Large intestine (tissue), 3 donors: ENCODE measurements around the gene N4BP3. TPM values are rescaled to one million over a fixed set of nuclear protein-coding genes. Genes with fewer than 3 reads are reported as not detected.

Experiments used
- DNase-seq, 2 donors: peaks; one replicate each; pipeline versions ENCODE4 v3.0.0 to v3.0.0-alpha.2; 2013
- H3K27ac ChIP-seq: one replicate; pipeline ENCODE4 v1.5.1; 2013; ENCODE audit warnings: low read length
- H3K27me3 ChIP-seq: 2 replicates; pipeline ENCODE4 v1.6.1; 2013; ENCODE audit warnings: low read length; ENCODE audit not compliant: control insufficient read depth, insufficient read depth
- H3K36me3 ChIP-seq: 2 replicates; pipeline ENCODE4 v1.6.1; 2013; ENCODE audit warnings: low read length; ENCODE audit not compliant: control insufficient read depth, insufficient read depth
- H3K4me1 ChIP-seq: one replicate; pipeline ENCODE4 v1.6.1; 2013; ENCODE audit warnings: low read length; ENCODE audit not compliant: control insufficient read depth, insufficient read depth
- H3K4me3 ChIP-seq: one replicate; pipeline ENCODE4 v1.5.1; 2013; ENCODE audit warnings: low read length
- H3K9me3 ChIP-seq: one replicate; pipeline ENCODE4 v1.6.1; 2013; ENCODE audit warnings: mild to moderate bottlenecking, low read depth, low read length, moderate library complexity; ENCODE audit not compliant: control insufficient read depth
- WGBS: methylation state at CpG from one replicate; pipeline ENCODE4 v1.1.5; 2013; ENCODE audit warnings: low lambda C conversion rate; ENCODE audit not compliant: insufficient coverage; 5-methylcytosine and 5-hydroxymethylcytosine counted together
- polyA plus RNA-seq: library from polyadenylated mRNA; unstranded; fragments of 120-200 nt; gene quantifications from one replicate; pipeline ENCODE4 v1.2.1, GENCODE V29; 2013

N4BP3 gene
- polyA plus RNA-seq, 1 donor: 2.0 TPM

- Histone ChIP-seq H3K27ac (peak within 1 kb of the TSS; percentile 84), H3K9me3 (no peaks in the 10 kb centered on the region), H3K4me3 (peak within 1 kb of the TSS; percentile 78), H3K4me1 (peaks cover 4% of the 10 kb centered on the region), H3K27me3 (no peaks in the 10 kb centered on the region), H3K36me3 (peaks cover 6% of the 10 kb centered on the region)
- no CpG with 5 or more reads among the region's 102 CpGs for WGBS
- peak; percentile 76 to 91 for DNase-seq
Measured at GRCh38 chr5:178130576-178131445, 17.5 kb downstream of the N4BP3 start, which contains the start of gene RMND5B. RMND5B (plus strand) TSS chr5:178131014; CDS start chr5:178138120, 7,106 bp downstream.

- Histone ChIP-seq H3K27ac (peak overlapping the region; percentile 54), H3K27me3 (no peaks in the 10 kb centered on the region), H3K4me1 (peaks cover 4% of the 10 kb centered on the region), H3K9me3 (no peaks in the 10 kb centered on the region), H3K4me3 (peak overlapping the region; percentile 78), H3K36me3 (peaks cover 12% of the 10 kb centered on the region)
- DNase-seq: no peak
- 23% methylated on average over 5 of the region's 10 CpGs for WGBS
Measured at GRCh38 chr5:178131446-178131996, 18.2 kb downstream of the N4BP3 start.

GRCh38 chr5:178136990-178137389 lies 23.7 kb downstream of the N4BP3 start:
- DNase-seq: no peak
- Histone ChIP-seq H3K9me3 (no peaks in the 10 kb centered on the region), H3K36me3 (peaks cover 22% of the 10 kb centered on the region), H3K27ac (no peak overlapping the region), H3K4me1 (no peaks in the 10 kb centered on the region), H3K4me3 (no peak overlapping the region), H3K27me3 (no peaks in the 10 kb centered on the region)
- no CpG with 5 or more reads among the region's 10 CpGs for WGBS

GRCh38 chr5:178137991-178138390 lies 24.7 kb downstream of the N4BP3 start:
- H3K36me3 ChIP-seq: peaks cover 31% of the 10 kb centered on the region
- WGBS: no CpG with 5 or more reads among the region's 12 CpGs
- no peak for DNase-seq

GRCh38 chr5:178141550-178141949 lies 28.2 kb downstream of the N4BP3 start:
- H3K27ac ChIP-seq: no peak overlapping the region
- DNase-seq: no peak
- WGBS: no CpG with 5 or more reads among the region's 4 CpGs
- no peaks in the 10 kb centered on the region for H3K9me3 ChIP-seq
- no peak overlapping the region for H3K4me3 ChIP-seq
- H3K4me1 ChIP-seq: no peaks in the 10 kb centered on the region
- no peaks in the 10 kb centered on the region for H3K27me3 ChIP-seq
- H3K36me3 ChIP-seq: peaks cover 42% of the 10 kb centered on the region

More at GRCh38 chr5:178137991-178138390, 24.7 kb downstream of the N4BP3 start:
- no peaks in the 10 kb centered on the region for H3K27me3 ChIP-seq
- H3K27ac ChIP-seq: no peak overlapping the region
- H3K9me3 ChIP-seq: no peaks in the 10 kb centered on the region
- H3K4me1 ChIP-seq: no peaks in the 10 kb centered on the region
- no peak overlapping the region for H3K4me3 ChIP-seq

- no CpG with 5 or more reads among the region's 20 CpGs for WGBS
Measured at GRCh38 chr5:178142642-178143041, 29.3 kb downstream of the N4BP3 start.

GRCh38 chr5:178143246-178143645 lies 29.9 kb downstream of the N4BP3 start:
- peaks cover 55% of the 10 kb centered on the region for H3K36me3 ChIP-seq

More at GRCh38 chr5:178142642-178143041, 29.3 kb downstream of the N4BP3 start:
- H3K27ac ChIP-seq: no peak overlapping the region
- no peak for DNase-seq
- no peaks in the 10 kb centered on the region for H3K9me3 ChIP-seq
- H3K4me1 ChIP-seq: no peaks in the 10 kb centered on the region
- H3K27me3 ChIP-seq: no peaks in the 10 kb centered on the region
- no peak overlapping the region for H3K4me3 ChIP-seq
- H3K36me3 ChIP-seq: peaks cover 53% of the 10 kb centered on the region

GRCh38 chr5:178143901-178144300 lies 30.6 kb downstream of the N4BP3 start:
- no CpG with 5 or more reads among the region's 10 CpGs for WGBS
- Histone ChIP-seq H3K27me3 (no peaks in the 10 kb centered on the region), H3K4me3 (no peak overlapping the region), H3K4me1 (no peaks in the 10 kb centered on the region), H3K27ac (no peak overlapping the region), H3K36me3 (peaks cover 61% of the 10 kb centered on the region), H3K9me3 (no peaks in the 10 kb centered on the region)
- DNase-seq: peak in 1 of 2 donors; percentile 23

More at GRCh38 chr5:178143246-178143645, 29.9 kb downstream of the N4BP3 start:
- WGBS: no CpG with 5 or more reads among the region's 6 CpGs
- DNase-seq: no peak
- Histone ChIP-seq H3K27me3 (no peaks in the 10 kb centered on the region), H3K27ac (no peak overlapping the region), H3K4me1 (no peaks in the 10 kb centered on the region), H3K9me3 (no peaks in the 10 kb centered on the region), H3K4me3 (no peak overlapping the region)

- peaks cover 77% of the 10 kb centered on the region for H3K36me3 ChIP-seq
- DNase-seq: peak; percentile 44 to 62
- no CpG with 5 or more reads among the region's 14 CpGs for WGBS
Measured at GRCh38 chr5:178145965-178146820, 32.9 kb downstream of the N4BP3 start.

GRCh38 chr5:178147406-178147805 lies 34.1 kb downstream of the N4BP3 start:
- no peaks in the 10 kb centered on the region for H3K4me1 ChIP-seq
- H3K4me3 ChIP-seq: no peak overlapping the region
- H3K9me3 ChIP-seq: no peaks in the 10 kb centered on the region
- H3K36me3 ChIP-seq: peaks cover 81% of the 10 kb centered on the region
- no peak for DNase-seq
- no peaks in the 10 kb centered on the region for H3K27me3 ChIP-seq
- H3K27ac ChIP-seq: no peak overlapping the region
- WGBS: no CpG with 5 or more reads among the region's 15 CpGs

More at GRCh38 chr5:178145965-178146820, 32.9 kb downstream of the N4BP3 start:
- H3K27ac ChIP-seq: no peak overlapping the region
- H3K4me1 ChIP-seq: no peaks in the 10 kb centered on the region
- no peaks in the 10 kb centered on the region for H3K9me3 ChIP-seq
- H3K4me3 ChIP-seq: no peak overlapping the region
- no peaks in the 10 kb centered on the region for H3K27me3 ChIP-seq
